ENCODE results near the gene EHD1.
"Not testable (repeated sequence)": the region's sequence is repeated elsewhere in the genome, so short reads cannot be mapped to it uniquely, and the experiment has no call there.

Gene EHD1

GRCh38 chr11:64846998-64847666, 31.3 kb downstream of the EHD1 start:
- DNase-seq (ENCODE audit: insufficient read length, low spot score): peak; percentile 92
- FAIRE-seq: peak; percentile 90

DNA sequence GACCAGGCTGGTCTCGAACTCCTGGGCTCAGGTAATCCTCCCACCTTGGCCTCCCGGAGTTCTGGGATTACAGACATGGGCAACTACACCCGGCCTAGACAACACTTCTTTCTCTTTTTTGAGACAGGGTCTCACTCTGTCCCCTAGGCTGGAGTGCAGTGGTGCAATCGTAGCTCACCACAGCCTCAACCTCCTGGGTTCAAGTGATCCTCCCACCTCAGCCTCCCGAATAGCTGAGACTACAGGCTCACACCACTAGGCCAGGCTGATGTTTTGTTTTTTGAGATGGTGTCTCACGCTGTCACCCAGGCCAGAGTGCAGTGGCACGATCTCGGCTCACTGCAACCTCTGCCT, 32.7 kb downstream of the EHD1 start:
- FAIRE-seq; DNase-seq (ENCODE audit: insufficient read length, low spot score): not testable (repeated sequence)

DNA sequence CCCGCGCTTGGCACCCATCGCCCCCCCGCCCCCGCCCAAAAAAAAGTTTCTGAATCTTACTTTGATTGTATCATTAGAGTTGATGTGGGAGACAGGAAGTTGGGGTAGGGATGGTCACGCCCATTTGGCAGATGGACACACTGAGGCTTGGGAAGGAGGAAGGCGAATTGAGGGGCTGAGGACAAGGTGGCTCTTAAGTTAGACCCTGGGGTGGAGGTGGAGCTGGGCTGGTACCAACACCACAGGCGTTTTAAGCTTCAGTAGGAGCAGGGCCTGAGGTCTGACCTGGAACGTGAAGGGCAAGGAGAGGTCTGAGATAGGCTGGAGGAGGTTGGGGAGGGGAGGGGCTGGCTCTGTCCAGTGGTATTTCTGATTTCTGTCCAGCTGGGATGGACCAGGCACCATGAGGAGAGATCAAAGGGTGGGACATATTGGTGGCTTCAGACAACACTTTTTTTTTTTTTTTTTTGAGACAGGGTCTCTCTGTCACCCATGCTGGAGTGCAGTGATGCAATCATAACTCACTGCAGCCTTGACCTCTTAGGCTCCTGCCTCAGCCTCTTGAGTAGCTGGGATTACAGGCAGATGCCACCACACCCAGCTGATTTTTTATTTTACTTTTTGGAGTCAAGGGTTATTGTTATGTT, 33.2 kb downstream of the EHD1 start:
- DNase-seq (ENCODE audit: insufficient read length, low spot score) (no peak), FAIRE-seq (peak; percentile 65)

- DNase-seq (ENCODE audit: insufficient read length, low spot score) (peak; percentile 82), FAIRE-seq (no peak)
These were observed 33.9 kb downstream of the EHD1 start, which contains the start of gene CDC42BPG for GRCh38 chr11:64844330-64845128. TSS of gene CDC42BPG (minus strand) at chr11:64844653. CDS start at chr11:64844569, 84 bp downstream.

- FAIRE-seq (no peak), DNase-seq (ENCODE audit: insufficient read length, low spot score) (no peak)
These were observed 34.6 kb downstream of the EHD1 start for GRCh38 chr11:64843686-64844329.

DNA sequence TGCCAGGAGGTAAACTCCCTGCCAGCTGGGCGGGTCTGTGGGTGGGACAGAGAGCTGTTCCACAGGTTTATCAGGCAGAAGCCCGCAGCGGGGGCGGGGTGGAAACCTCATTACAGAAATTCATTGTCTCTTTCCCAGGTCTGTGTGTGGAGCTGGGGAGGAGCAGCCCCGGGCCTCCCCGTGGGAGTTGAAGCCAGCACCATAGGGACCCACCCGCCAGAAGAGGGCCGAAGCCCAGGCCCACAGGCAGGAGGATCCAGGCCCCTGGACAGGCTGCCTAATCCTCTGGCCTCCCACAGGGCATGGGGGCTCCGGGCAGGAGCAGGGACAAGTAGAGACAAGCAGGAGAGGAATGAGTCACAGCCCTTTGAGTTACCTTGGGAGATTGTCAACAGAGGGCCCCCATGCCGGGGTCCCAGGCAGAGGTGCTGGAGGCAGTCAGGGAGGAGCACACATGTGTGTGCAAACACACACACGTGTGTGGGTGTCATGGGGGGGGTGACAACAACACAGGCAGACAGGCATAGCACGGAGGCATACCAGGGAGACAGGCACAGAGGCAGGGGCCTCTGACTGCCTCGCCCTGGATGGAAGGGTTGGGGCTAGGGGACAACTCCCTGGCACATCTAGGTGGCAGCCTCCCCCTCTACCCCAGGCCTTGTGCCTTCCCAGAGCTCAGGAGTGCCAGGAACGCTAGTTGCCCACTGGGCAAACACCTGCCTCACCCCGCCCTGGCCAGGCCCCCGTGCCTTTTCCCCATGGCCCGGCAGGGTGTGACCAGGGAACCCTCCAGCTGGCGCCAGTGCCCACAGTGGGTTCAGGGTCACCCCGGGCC, 35.4 kb downstream of the EHD1 start:
- no peak for DNase-seq (ENCODE audit: insufficient read length, low spot score)
- FAIRE-seq: no peak

GRCh38 chr11:64842366-64842759, 36.1 kb downstream of the EHD1 start:
- FAIRE-seq: no peak

DNA sequence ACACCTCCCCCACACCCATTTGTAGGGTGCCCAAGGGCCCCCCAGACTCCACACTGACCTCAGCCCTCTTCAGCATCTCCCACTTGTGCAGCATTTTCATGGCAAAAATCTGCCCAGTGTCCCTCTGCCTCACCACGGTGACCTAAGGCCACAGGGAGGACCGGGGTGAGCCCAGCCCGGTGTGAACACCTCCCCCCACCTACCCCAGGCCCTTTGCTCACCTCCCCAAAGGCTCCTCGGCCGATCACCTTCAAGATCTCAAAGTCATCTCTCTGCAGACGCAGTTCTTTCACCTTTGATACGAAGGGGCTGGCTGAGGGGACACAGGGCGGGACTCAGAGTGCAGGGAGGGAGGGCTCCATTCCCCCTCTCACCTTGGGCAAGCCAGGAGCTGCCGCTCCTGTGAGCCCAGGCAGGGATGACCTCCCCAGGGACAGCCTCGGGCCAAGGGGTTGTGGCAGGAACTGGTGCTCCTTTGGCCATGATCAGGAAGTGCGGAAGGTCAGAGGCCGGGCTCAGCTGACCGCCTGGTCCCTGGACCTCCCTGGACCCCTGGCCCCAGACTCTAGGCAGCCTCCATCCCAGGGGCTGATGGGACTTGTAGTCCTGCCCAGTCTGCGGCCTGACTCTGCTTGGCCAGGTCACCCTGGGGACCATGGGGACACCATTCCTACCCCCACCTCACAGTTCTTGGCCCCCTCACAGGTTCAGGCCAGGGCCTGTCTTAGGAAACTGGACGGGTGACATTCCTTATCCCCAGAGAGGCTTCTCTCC, 36.6 kb downstream of the EHD1 start:
- DNase-seq (ENCODE audit: insufficient read length, low spot score) (no peak), FAIRE-seq (no peak)

More at GRCh38 chr11:64842366-64842759, 36.1 kb downstream of the EHD1 start:
- DNase-seq (ENCODE audit: insufficient read length, low spot score): no peak

DNA sequence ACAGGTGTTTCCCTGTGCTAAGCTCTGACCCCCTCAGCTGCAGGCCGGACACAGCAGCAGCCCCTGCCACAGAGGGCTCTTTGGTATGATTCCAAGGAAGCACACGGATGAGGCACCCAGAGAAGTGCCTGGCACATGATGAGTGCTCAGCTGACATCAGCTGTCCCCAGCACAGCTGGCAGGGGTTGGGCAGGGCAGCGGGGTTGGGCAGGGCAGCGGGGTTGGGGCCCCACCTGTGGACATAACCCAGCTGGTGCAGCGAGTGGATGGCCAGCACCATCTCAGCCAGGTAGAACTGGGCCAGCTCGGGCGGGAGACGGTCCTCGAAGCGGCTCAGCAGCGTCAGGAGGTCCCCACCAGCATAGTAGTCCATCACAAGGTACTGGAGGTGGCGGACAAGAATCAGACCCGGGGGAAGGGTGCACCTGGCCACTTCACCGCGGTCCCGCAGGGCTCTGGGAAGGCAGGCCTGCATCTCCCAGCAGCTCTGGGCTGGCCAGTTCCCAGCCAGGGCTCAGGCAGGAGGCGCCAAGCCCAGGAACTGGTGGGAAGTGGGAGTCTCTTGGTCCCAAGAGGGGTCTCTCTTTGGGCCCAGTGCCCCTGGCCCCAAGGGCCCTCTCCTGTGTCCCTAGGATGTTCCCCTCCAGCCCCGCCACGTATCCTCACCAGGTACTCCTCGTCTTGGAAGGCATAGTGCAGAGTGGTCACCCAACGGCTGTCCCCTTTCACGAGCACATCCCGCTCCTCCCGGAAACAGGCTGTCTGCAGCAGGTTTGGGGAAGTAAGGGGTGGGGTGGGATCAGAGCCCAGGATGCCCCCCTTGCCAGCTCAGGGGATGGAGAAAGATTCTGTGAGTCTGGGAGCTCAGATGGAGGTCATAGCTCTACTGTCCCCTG, 38.3 kb downstream of the EHD1 start:
- FAIRE-seq (no peak), DNase-seq (ENCODE audit: insufficient read length, low spot score) (no peak)

- DNase-seq (ENCODE audit: insufficient read length, low spot score) (no peak), FAIRE-seq (no peak)
These were observed 39.1 kb downstream of the EHD1 start for GRCh38 chr11:64839335-64839734.

GRCh38 chr11:64838600-64839334, 39.7 kb downstream of the EHD1 start:
- DNase-seq (ENCODE audit: insufficient read length, low spot score): no peak
- FAIRE-seq: no peak

DNA sequence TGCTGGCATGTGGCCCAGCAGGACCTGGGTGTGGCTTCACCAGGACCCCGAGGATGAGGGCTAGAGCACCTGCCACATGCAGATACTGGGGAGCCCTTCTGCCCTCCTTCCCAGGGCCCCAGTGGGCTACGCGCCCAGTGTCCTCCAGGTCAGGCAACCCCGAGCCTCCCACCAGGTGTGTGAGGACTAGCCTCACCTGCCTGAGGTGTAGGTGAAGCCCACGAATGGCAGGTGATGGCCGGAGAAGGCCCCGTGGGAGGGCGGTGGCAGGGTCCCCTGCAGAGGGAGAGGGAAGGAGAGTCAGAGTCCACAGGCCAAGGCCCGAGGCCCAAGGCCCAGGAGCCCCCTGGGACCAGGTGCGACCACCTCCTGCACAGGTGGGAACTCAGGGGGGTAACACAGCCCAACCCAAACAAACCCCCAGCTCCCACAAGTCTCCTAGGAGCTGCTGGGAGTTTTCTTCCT, 40.5 kb downstream of the EHD1 start:
- FAIRE-seq (no peak), DNase-seq (ENCODE audit: insufficient read length, low spot score) (no peak)

DNA sequence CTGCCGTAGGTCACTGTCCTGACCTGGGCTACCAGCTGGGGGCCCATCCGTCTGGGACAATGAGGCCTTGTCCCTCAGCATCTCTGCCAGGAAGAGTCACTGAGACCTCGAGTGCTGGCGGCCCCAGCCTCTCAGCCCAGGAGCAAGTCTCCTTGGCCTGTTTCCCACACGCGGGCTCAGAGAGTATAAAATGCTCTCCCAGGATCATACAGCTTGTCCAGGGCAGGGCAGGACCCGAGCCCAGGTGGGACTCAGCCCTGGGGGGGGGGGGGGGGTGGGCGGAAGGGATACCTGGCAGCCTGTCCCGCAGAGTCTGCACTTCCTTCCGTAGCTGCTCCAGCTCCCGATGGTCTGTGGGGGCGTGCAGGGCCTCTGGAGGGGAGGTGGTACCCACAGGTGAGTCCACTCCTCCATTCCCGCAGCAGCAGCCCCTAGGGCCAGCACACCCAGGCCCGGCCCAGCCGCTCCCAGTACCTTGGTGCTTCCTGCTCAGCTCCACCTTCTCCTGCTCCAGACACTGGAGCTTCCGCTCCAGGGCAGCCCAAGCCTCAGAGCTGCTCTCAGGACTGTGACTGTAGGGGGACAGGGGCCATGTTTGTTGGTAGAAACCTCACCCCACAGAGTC, 41.9 kb downstream of the EHD1 start:
- DNase-seq (ENCODE audit: insufficient read length, low spot score) (no peak), FAIRE-seq (no peak)

- DNase-seq (ENCODE audit: insufficient read length, low spot score) (no peak), FAIRE-seq (no peak)
These were observed 42.6 kb downstream of the EHD1 start for GRCh38 chr11:64835616-64836447.

- FAIRE-seq: no peak
- DNase-seq (ENCODE audit: insufficient read length, low spot score): no peak
These were observed 43.5 kb downstream of the EHD1 start for GRCh38 chr11:64834723-64835615.
